Breast epithelium (tissue), 3 donors: ENCODE data around the gene ABCA13.
"Not testable (repeated sequence)": the region's sequence is repeated elsewhere in the genome, so short reads cannot be mapped to it uniquely, and the experiment has no call there.

Experiments
- POLR2AphosphoS5 ChIP-seq, 3 donors: sonication (generic); formaldehyde crosslinking; IDR thresholded peaks; one replicate each; pipeline ENCODE4 v1.6.1; 2017; ENCODE audit warnings: antibody characterized with exemption in 3 of 3
- TF ChIP-seq, protein P1 (sequence below), 3 donors: fragments of 450-650 bp; IDR thresholded peaks; one replicate each; pipeline ENCODE4 v1.5.1; 2016 to 2017; ENCODE audit warnings: antibody characterized with exemption in 3 of 3, mild to moderate bottlenecking in 3 of 3, moderate library complexity in 3 of 3

DNA sequence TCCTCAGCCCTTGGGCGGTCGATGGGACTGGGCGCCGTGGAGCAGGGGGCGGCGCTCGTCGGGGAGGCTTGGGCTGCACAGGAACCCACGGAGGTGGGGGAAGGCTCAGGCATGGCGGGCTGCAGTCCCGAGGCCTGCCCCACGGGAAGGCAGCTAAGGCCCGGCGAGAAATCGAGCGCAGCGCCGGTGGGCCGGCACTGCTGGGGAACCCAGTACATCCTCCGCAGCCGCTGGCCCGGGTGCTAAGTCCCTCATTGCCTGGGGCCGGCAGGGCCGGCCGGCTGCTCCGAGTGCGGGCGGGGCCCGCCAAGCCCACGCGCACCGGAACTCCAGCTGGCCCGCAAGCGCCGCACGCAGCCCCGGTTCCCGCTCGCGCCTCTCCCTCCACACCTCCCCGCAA lies 31.7 kb downstream of the ABCA13 start:
- TF ChIP-seq, protein P1, sequence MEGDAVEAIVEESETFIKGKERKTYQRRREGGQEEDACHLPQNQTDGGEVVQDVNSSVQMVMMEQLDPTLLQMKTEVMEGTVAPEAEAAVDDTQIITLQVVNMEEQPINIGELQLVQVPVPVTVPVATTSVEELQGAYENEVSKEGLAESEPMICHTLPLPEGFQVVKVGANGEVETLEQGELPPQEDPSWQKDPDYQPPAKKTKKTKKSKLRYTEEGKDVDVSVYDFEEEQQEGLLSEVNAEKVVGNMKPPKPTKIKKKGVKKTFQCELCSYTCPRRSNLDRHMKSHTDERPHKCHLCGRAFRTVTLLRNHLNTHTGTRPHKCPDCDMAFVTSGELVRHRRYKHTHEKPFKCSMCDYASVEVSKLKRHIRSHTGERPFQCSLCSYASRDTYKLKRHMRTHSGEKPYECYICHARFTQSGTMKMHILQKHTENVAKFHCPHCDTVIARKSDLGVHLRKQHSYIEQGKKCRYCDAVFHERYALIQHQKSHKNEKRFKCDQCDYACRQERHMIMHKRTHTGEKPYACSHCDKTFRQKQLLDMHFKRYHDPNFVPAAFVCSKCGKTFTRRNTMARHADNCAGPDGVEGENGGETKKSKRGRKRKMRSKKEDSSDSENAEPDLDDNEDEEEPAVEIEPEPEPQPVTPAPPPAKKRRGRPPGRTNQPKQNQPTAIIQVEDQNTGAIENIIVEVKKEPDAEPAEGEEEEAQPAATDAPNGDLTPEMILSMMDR (IDR thresholded peaks at IDR 0.05) = not testable (repeated sequence)
- TF ChIP-seq POLR2AphosphoS5 (IDR thresholded peaks at IDR 0.05) = not testable (repeated sequence)
